ENCODE measurements around the gene KIF26A.

- no peak for TF ChIP-seq CTCF (IDR thresholded peaks at IDR 0.05 in 8 of 11, conservative IDR thresholded peaks at IDR 0.05 in 3 of 11)
- no peak for TF ChIP-seq POLR2AphosphoS5 (IDR thresholded peaks at IDR 0.05)
- TF ChIP-seq POLR2A (IDR thresholded peaks at IDR 0.05), result no peak
These were observed 71.8 kb downstream of the KIF26A start for GRCh38 chr14:104209985-104210816.
